IMR-90 (cell line): ENCODE data around the gene ZNF684. TPM values are rescaled to one million over a fixed set of nuclear protein-coding genes. Genes with fewer than 3 reads are reported as not detected.

Experiments
- ATAC-seq: fragments of 200-7000 bp; cut with Tn5 transposase; 2 replicates; pipeline ENCODE4 v1.9.1; 2020; ENCODE audit warnings: low read depth, mild to moderate bottlenecking, moderate library complexity
- BruUV-seq: library from RNA; stranded (reverse); fragments of 400-500 nt; replicated peaks from 2 replicates; lab custom pipeline; 2021; lab: Mats Ljungman, UMichigan
- CTCF ChIA-PET: fragments of 300-600 bp; formaldehyde crosslinking; extraction: SDS; loops from one replicate; lab custom pipeline; 2021; ENCODE audit warnings: antibody characterized with exemption; lab: Yijun Ruan, JAX
- POLR2A ChIA-PET: fragments of 300-600 bp; sonication (Branson Sonifier 250); formaldehyde crosslinking; loops from one replicate; lab custom pipeline; 2022; ENCODE audit warnings: antibody characterized with exemption; ENCODE audit not compliant: unreplicated experiment; lab: Charles Lee
- DNase-seq: peaks from one replicate; pipeline ENCODE4 v3.0.0; 2013
- H2AFZ ChIP-seq: replicated peaks from 2 replicates; pipeline ENCODE3; 2013; ENCODE audit warnings: low read length, mild to moderate bottlenecking; ENCODE audit not compliant: poor library complexity
- H2AK5ac ChIP-seq: 2 replicates; pipeline ENCODE4 v1.6.1; 2013; ENCODE audit warnings: low read depth, low read length, inconsistent platforms
- H2AK9ac ChIP-seq: replicated peaks from 2 replicates; pipeline ENCODE3; 2013; ENCODE audit warnings: mild to moderate bottlenecking, low read depth, low read length, moderate library complexity; ENCODE audit not compliant: poor library complexity
- H2BK120ac ChIP-seq: 2 replicates; pipeline ENCODE4 v1.6.1; 2013; ENCODE audit warnings: low read depth, low read length, inconsistent platforms
- H2BK15ac ChIP-seq: 3 replicates; pipeline ENCODE4 v1.6.1; 2013; ENCODE audit warnings: low read depth, low read length, inconsistent platforms
- H2BK20ac ChIP-seq: 2 replicates; pipeline ENCODE4 v1.6.1; 2013; ENCODE audit warnings: low read depth, mild to moderate bottlenecking, inconsistent platforms, low read length, moderate library complexity
- H2BK5ac ChIP-seq: 2 replicates; pipeline ENCODE4 v1.6.1; 2013; ENCODE audit warnings: mild to moderate bottlenecking, low read depth, low read length, inconsistent platforms; ENCODE audit not compliant: poor library complexity, severe bottlenecking
- H3K14ac ChIP-seq: replicated peaks from 2 replicates; pipeline ENCODE4 v1.6.1; 2013; ENCODE audit warnings: low read depth, low read length, inconsistent platforms
- H3K18ac ChIP-seq: 2 replicates; pipeline ENCODE4 v1.6.1; 2013; ENCODE audit warnings: low read depth, low read length, control low read depth
- H3K23ac ChIP-seq: 2 replicates; pipeline ENCODE4 v1.6.1; 2013; ENCODE audit warnings: low read depth, low read length, inconsistent platforms
- H3K27ac ChIP-seq: 2 replicates; pipeline ENCODE4 v1.5.1; 2013; ENCODE audit warnings: mild to moderate bottlenecking, control low read depth, low read length; ENCODE audit not compliant: insufficient read depth
- H3K27me3 ChIP-seq: 2 replicates; pipeline ENCODE4 v1.6.1; 2013; ENCODE audit warnings: low read length; ENCODE audit not compliant: control insufficient read depth, insufficient read depth
- H3K36me3 ChIP-seq: 2 replicates; pipeline ENCODE4 v1.6.1; 2013; ENCODE audit warnings: low read length, mixed read lengths; ENCODE audit not compliant: control insufficient read depth, insufficient read depth
- H3K4ac ChIP-seq: 2 replicates; pipeline ENCODE4 v1.6.1; 2013; ENCODE audit warnings: low read depth, low read length, inconsistent platforms
- H3K4me1 ChIP-seq: 2 replicates; pipeline ENCODE4 v1.6.1; 2013; ENCODE audit warnings: low read length, mixed read lengths; ENCODE audit not compliant: control insufficient read depth, insufficient read depth
- H3K4me2 ChIP-seq: 2 replicates; pipeline ENCODE4 v1.6.1; 2013; ENCODE audit warnings: low read depth, mild to moderate bottlenecking, control low read depth, low read length, moderate library complexity
- H3K4me3 ChIP-seq: 2 replicates; pipeline ENCODE4 v1.5.1; 2013; ENCODE audit warnings: low read depth, mild to moderate bottlenecking, control low read depth, low read length, moderate library complexity; ENCODE audit not compliant: insufficient read depth
- H3K56ac ChIP-seq: 2 replicates; pipeline ENCODE4 v1.6.1; 2013; ENCODE audit warnings: low read length, inconsistent platforms; ENCODE audit not compliant: insufficient read depth; ENCODE audit errors: extremely low read depth
- H3K79me1 ChIP-seq, 2 experiments: 2 replicates each; pipeline ENCODE4 v1.6.1; 2013; ENCODE audit warnings: low read length in 2 of 2, inconsistent platforms in 1 of 2, low read depth in 1 of 2
- H3K9ac ChIP-seq: 2 replicates; pipeline ENCODE4 v1.6.1; 2013; ENCODE audit warnings: low read depth, low read length, control low read depth
- H3K9me1 ChIP-seq: 2 replicates; pipeline ENCODE4 v1.6.1; 2013; ENCODE audit warnings: low read length, inconsistent platforms; ENCODE audit not compliant: insufficient read depth
- H3K9me3 ChIP-seq: 2 replicates; pipeline ENCODE4 v1.6.1; 2013; ENCODE audit warnings: low read length; ENCODE audit not compliant: control insufficient read depth, insufficient read depth
- H4K20me1 ChIP-seq: 2 replicates; pipeline ENCODE4 v1.6.1; 2013; ENCODE audit warnings: low read length, inconsistent platforms; ENCODE audit not compliant: insufficient read depth
- H4K5ac ChIP-seq: 2 replicates; pipeline ENCODE4 v1.6.1; 2013; ENCODE audit warnings: mild to moderate bottlenecking, low read depth, low read length, control low read depth
- H4K8ac ChIP-seq, 2 experiments: 2 replicates each; pipeline ENCODE4 v1.6.1; 2013; ENCODE audit warnings: low read depth in 2 of 2, low read length in 2 of 2, control low read depth in 1 of 2, inconsistent platforms in 1 of 2
- H4K91ac ChIP-seq: 2 replicates; pipeline ENCODE4 v1.6.1; 2013; ENCODE audit warnings: low read depth, low read length, inconsistent platforms; ENCODE audit not compliant: insufficient read depth
- BHLHE40 ChIP-seq: fragments of 150-350 bp; IDR thresholded peaks from 2 replicates; pipeline ENCODE4 v1.6.1; 2016; ENCODE audit warnings: mild to moderate bottlenecking, low read depth, low read length
- CEBPB ChIP-seq: IDR thresholded peaks from 2 replicates; pipeline ENCODE4 v1.6.1; 2012; ENCODE audit warnings: low read depth, low read length, improper control_type of control experiment
- CHD1 ChIP-seq: IDR thresholded peaks from 2 replicates; pipeline ENCODE4 v1.6.1; 2012; ENCODE audit warnings: low read depth, low read length, improper control_type of control experiment
- CTCF ChIP-seq: conservative IDR thresholded peaks from 2 replicates; pipeline ENCODE4 v1.5.1; 2012; ENCODE audit warnings: mild to moderate bottlenecking, low read depth, low read length, improper control_type of control experiment
- ELK1 ChIP-seq: fragments of 150-350 bp; IDR thresholded peaks from 2 replicates; pipeline ENCODE4 v1.6.1; 2016; ENCODE audit warnings: low read depth, mild to moderate bottlenecking, low read length, moderate library complexity, borderline replicate concordance
- FOS ChIP-seq: fragments of 150-350 bp; IDR thresholded peaks from 2 replicates; pipeline ENCODE4 v1.6.1; 2016; ENCODE audit warnings: low read depth, low read length
- MAFK ChIP-seq: IDR thresholded peaks from 2 replicates; pipeline ENCODE4 v1.6.1; 2012; ENCODE audit warnings: low read depth, low read length, improper control_type of control experiment
- MAZ ChIP-seq: IDR thresholded peaks from 2 replicates; pipeline ENCODE4 v1.6.1; 2012; ENCODE audit warnings: low read depth, mild to moderate bottlenecking, low read length, improper control_type of control experiment, moderate library complexity, borderline replicate concordance
- MXI1 ChIP-seq: IDR thresholded peaks from 2 replicates; pipeline ENCODE4 v1.6.1; 2012; ENCODE audit warnings: low read depth, mild to moderate bottlenecking, low read length, moderate library complexity, borderline replicate concordance
- NFE2L2 ChIP-seq: fragments of 150-350 bp; IDR thresholded peaks from 2 replicates; pipeline ENCODE4 v1.6.1; 2016; ENCODE audit warnings: low read depth, mild to moderate bottlenecking, low read length
- POLR2A ChIP-seq: IDR thresholded peaks from 2 replicates; pipeline ENCODE4 v1.6.1; 2012; ENCODE audit warnings: mild to moderate bottlenecking, low read depth, low read length
- RAD21 ChIP-seq: IDR thresholded peaks from 2 replicates; pipeline ENCODE4 v1.6.1; 2012; ENCODE audit warnings: low read length, improper control_type of control experiment
- RCOR1 ChIP-seq: IDR thresholded peaks from 2 replicates; pipeline ENCODE4 v1.6.1; 2012; ENCODE audit warnings: mild to moderate bottlenecking, low read length, improper control_type of control experiment; ENCODE audit not compliant: insufficient replicate concordance
- RFX5 ChIP-seq: IDR thresholded peaks from 2 replicates; pipeline ENCODE4 v1.8.0; 2012; ENCODE audit warnings: low read depth, mild to moderate bottlenecking, low read length, moderate library complexity
- SMC3 ChIP-seq: fragments of 150-350 bp; IDR thresholded peaks from 2 replicates; pipeline ENCODE4 v1.6.1; 2016; ENCODE audit warnings: low read depth, mild to moderate bottlenecking, antibody characterized with exemption, low read length, moderate library complexity
- USF2 ChIP-seq: fragments of 150-350 bp; IDR thresholded peaks from 2 replicates; pipeline ENCODE4 v1.6.1; 2017; ENCODE audit warnings: mild to moderate bottlenecking, antibody characterized with exemption, low read length, low read depth
- WGBS, 2 experiments: methylation state at CpG; one replicate each; pipeline versions ENCODE4 v1.1.5 to v1.1.7; 2013; ENCODE audit warnings: missing lambda C conversion rate in 2 of 2; ENCODE audit not compliant: insufficient read length in 1 of 2; ENCODE audit errors: extremely low coverage in 2 of 2; 5-methylcytosine and 5-hydroxymethylcytosine counted together
- dilution Hi-C: fragments of 300-500 bp; cut with HindIII; formaldehyde crosslinking; loops from one replicate; pipeline ENCODE4 v1.14.3; 2018; ENCODE audit warnings: low sequenced_read_pairs; ENCODE audit not compliant: unreplicated experiment
- in situ Hi-C: fragments of 300-500 bp; cut with MboI; formaldehyde crosslinking; loops from 3 replicates; pipeline ENCODE4 v1.14.3; 2019; ENCODE audit warnings: low sequenced_read_pairs, inconsistent platforms, mixed read lengths
- intact Hi-C: fragments of 100-400 bp; cut with micrococcal nuclease; formaldehyde crosslinking; loops from 2 replicates; pipeline ENCODE4 v1.10.0; 2022
- polyA plus RNA-seq, 3 experiments: library from polyadenylated mRNA; depleted of rRNA; stranded (reverse); fragments of >200 nt; gene quantifications; 2 replicates each; pipeline ENCODE4 v1.2.3, GENCODE V29; 2012; ENCODE audit warnings: low replicate concordance in 1 of 3
- total RNA-seq: library from RNA; depleted of rRNA; stranded (reverse); fragments of >200 nt; gene quantifications from 2 replicates; pipeline ENCODE4 v1.2.3, GENCODE V29; 2012

ZNF684 gene
- total and polyA plus RNA-seq, 2 of the 4 experiments (the other 2 are of a cell fraction): 1.4 to 4.1 TPM

GRCh38 chr1:40495315-40495903 is 36.0 kb upstream of the ZNF684 start:
- H3K4me1 ChIP-seq: no peaks in the 10 kb centered on the region
- in situ Hi-C loops (no loop called here), dilution Hi-C loops (no loop called here), intact Hi-C loops (no loop called here)
- H3K4ac ChIP-seq: no peak overlapping the region
- H3K9me3 ChIP-seq: peaks cover 46% of the 10 kb centered on the region
- H3K18ac ChIP-seq: no peak overlapping the region
- no peak overlapping the region for H2BK5ac ChIP-seq
- H4K91ac ChIP-seq: no peak overlapping the region
- no peaks in the 10 kb centered on the region for H3K27me3 ChIP-seq
- no peaks in the 10 kb centered on the region for H3K9me1 ChIP-seq
- peaks cover 27% of the 10 kb centered on the region for H3K36me3 ChIP-seq
- ChIA-PET POLR2A (no interaction called here), CTCF (no interaction called here)
- no peaks in the 10 kb centered on the region for H4K20me1 ChIP-seq
- no peak overlapping the region for H3K4me3 ChIP-seq
- H3K4me2 ChIP-seq: no peak overlapping the region
- H2BK15ac ChIP-seq: no peak overlapping the region
- H3K23ac ChIP-seq: no peak overlapping the region
- H2AK5ac ChIP-seq: no peak overlapping the region
- BruUV-seq: no TSS peak
- ATAC-seq (no peak), DNase-seq (no peak)
- no peak overlapping the region for H2AFZ ChIP-seq
- H3K14ac ChIP-seq: no peak overlapping the region
- H4K5ac ChIP-seq: no peak overlapping the region
- H3K56ac ChIP-seq: no peak overlapping the region
- H4K8ac ChIP-seq: no peak overlapping the region
- no peak overlapping the region for H2BK20ac ChIP-seq
- H3K79me1 ChIP-seq: peaks cover 0 to 5% of the 10 kb centered on the region in 2 experiments; a peak in 2 of 4 replicates
- WGBS, 2 experiments: no CpG with 5 or more reads among the region's 4 CpGs
- no peak for TF ChIP-seq NFE2L2
- no peak for TF ChIP-seq BHLHE40
- no peak for TF ChIP-seq SMC3
- no peak for TF ChIP-seq FOS
- TF ChIP-seq ELK1: no peak
- TF ChIP-seq MXI1: no peak
- no peak for TF ChIP-seq CTCF
- no peak for TF ChIP-seq POLR2A
- no peak for TF ChIP-seq CEBPB
- TF ChIP-seq RAD21: no peak
- no peak for TF ChIP-seq RCOR1
- TF ChIP-seq CHD1: no peak
- no peak for TF ChIP-seq MAFK
- no peak for TF ChIP-seq RFX5
- TF ChIP-seq MAZ: no peak
- no peak for TF ChIP-seq USF2
- H2BK120ac ChIP-seq: no peak overlapping the region
- H3K9ac ChIP-seq: no peak overlapping the region
- no peak overlapping the region for H3K27ac ChIP-seq
- no peak overlapping the region for H2AK9ac ChIP-seq
